HG02623 (cell line): ENCODE data around the gene ZNF324.
"Not testable (repeated sequence)": the region's sequence is repeated elsewhere in the genome, so short reads cannot be mapped to it uniquely, and the experiment has no call there.

Source experiments
- ATAC-seq: cut with Tn5 transposase; IDR thresholded peaks from one replicate; pipeline ENCODE4 v1.9.1; 2021; ENCODE audit warnings: moderate library complexity; ENCODE audit not compliant: unreplicated experiment

Gene ZNF324

DNA sequence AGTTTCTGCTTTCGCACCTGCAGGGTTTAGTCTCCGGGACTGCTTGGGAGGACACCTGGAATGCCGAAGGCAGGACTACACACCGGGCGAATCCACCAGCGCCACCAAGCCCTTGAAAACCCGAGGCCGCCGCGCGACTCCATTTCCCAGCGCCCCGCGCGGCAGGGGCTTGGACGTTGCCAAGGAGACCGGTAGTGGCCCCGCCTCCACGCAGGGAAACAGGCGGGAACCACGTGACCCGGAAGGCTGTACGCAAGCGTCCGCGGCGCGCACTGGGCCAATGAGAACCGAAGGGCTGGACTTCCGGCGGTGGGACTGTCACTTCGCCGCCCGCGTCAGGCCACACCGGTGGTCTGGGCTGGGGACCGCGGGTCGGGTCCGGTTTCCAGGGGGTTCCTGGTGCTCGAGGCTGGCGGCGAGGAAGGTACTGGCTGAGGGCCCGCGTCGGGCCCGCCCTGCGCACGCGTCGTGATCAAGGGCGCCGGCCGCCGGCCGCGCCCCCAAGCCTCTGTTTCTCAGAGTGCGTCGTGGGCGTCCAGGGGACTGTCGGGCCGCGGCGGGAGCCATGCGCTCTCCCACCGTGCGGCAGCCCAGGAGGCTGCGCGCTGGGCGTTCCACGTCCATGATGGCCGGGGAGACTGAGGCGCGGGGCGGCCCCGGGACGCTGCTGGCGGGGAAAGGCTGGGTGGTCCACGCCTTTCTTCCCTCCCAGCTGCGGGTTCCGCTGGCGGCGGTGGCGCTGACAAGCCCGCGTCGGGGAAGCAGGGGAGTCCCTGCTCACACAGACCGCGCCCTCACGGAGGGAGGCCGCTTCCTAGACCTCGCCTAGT, at the start of gene ZNF324:
Gene ZNF324, plus strand, starts transcription at position 321 of the 830 bp plus-strand sequence. CDS start 2,106 bp downstream, outside the sequence.
- ATAC-seq = peak; percentile 82

DNA sequence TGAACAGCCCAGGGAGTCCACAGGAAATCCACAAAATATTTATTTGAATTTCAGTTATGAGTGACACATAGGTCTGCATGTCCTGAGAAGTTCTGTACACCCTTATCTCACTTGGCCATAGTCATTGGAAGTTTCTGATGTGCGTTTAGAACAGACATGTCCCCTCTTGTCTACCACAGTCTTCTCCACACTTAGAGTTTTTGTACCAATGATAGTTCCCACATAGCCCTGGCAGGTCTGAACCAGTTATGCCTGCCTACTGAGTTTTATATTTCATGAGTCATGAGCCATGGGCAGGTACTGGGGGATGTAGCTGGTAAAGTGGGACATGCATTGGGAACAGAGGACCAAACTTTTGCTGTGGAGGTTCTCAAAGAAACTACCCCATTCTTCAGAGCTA, 38.3 kb upstream of the ZNF324 start:
- no peak for ATAC-seq

DNA sequence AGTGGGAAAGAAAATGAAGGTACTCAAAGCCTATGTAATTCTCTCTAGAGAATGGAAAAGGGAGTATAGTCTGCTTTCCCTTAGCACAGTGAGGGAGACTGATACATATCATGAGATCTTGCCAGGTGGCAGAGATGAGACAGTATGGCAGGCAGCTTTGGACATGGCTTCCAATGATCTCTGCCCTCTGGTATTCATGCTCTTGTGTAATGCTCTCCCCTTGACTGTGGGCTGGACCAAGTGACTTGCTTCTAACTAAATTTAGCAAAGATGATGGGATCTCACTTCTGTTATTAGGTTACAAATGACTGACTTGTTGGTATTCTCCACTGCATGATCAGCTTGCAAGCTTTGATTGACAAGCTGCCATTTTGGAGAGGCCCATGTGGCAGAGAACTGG, 37.1 kb upstream of the ZNF324 start:
- no peak for ATAC-seq

GRCh38 chr19:58434217-58434616, 32.7 kb upstream of the ZNF324 start:
- ATAC-seq = no peak

DNA sequence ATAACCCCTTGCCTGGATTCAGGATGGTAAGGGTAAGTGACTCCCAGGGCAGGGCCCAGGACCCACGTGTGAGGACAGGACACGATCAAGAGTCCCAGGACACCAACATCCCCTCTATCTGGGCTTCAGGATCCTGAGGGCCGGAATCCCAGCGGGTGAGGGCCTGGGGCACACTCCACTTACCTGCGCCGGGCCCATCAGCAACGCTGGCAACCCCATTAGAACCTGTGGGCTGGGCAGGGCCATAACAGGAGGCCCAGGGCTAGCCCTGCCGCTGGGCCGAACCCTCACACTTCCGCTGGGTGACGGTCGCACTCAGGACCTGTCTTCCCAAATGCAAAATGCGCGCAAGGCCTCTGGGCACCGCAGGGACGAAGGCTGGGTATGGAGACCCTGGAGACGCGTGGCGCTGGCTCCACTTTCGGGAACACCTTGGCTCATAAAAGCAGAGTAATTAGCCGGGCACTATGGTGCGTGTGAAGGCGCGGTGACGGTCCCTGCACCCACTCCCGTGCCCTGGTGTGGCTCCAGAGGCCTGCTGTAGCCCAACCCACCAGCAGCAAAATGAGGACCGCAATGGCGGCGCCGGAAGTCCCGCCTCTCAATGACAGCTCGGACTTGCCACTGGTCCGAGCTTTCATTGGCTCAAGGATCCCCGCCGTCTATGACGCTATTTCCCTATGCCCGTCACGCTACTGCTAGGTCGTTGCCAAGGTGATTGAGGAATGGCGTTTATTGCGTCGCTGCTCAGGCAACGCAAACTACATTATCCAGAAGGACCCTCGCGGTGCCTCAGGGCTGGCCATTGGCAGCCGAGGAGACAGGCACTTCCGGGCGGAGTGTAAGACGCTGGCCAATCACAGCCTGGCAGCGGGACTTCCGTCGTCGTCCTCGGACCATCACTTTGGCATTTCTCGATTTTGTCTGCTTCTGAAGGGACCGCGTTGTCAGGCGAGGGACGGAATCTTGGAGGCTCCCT, 27.0 kb upstream of the ZNF324 start, which contains the start of gene ZNF132:
Gene ZNF132, minus strand, starts transcription at position 578 of the 979 bp plus-strand sequence. Its CDS starts 332 bp downstream, at position 246.
- ATAC-seq = peak; percentile 93

- ATAC-seq = no peak
Measured at GRCh38 chr19:58440556-58440955, 26.3 kb upstream of the ZNF324 start.

DNA sequence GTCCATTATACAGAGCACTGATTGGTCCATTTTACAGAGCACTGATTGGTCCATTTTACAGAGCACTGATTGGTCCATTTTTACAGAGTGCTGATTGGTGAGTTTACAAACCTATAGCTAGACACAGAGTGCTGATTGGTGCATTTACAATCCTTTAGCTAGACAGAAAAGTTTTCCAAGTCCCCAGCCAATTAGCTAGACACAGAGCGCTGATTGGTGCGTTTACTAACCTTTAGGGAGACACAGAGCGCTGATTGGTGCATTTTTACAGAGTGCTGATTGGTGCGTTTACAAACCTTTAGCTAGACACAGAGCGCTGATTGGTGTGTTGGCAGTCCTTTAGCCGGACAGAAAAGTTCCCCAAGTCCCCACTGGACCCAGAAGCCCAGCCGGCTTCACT, 23.9 kb upstream of the ZNF324 start:
- ATAC-seq = not testable (repeated sequence)

DNA sequence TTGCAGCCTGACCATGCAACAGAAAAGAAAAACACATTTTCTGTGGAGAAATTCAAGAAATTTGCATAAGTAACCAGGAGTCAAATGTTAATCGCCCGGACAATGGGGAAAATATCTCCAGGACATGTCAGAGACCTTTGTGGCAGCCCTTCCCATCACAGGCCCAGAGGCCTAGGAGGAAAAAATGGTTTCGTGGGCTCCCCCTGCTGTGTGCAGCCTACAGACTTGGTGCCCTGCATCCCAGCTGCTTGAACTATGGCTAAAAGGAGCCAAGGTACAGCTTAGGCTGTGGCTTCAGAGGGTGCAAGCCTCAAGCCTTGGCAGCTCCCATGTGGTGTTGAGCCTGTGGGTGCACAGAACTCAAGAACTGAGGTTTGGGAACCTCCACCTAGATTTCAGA, 18.0 kb upstream of the ZNF324 start:
- ATAC-seq = not testable (repeated sequence)

- not testable (repeated sequence) for ATAC-seq
Measured at GRCh38 chr19:58449980-58450379, 16.9 kb upstream of the ZNF324 start.

DNA sequence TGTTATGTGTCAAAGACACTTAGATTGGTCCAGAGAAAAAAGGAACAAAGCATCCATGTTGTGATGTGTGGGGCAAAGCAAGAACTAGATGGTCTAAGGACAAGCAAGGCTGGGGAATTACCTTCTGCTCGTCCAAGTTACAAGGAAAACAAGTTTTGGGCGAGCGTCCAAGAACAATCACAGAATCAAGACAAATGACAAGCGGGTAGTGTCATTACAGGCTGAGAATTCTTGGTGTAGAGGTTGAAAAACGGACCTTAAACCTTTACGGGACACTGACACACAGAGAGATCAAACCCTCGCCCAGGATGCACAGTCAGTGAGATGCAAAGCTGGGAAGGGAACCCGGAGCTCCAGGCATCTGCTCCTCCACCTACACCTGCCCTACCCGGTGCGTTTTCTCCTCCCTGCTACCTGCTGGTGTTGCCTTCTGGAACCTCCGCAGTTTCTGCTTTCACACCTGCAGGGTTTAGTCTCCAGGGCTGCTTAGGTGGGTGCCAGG, 16.0 kb upstream of the ZNF324 start:
- peak; percentile 11 for ATAC-seq

- peak; percentile 89 for ATAC-seq
Measured at GRCh38 chr19:58451358-58452101, 15.3 kb upstream of the ZNF324 start, which contains the start of gene ZNF324B. ZNF324B (plus strand) TSS chr19:58451622; CDS start chr19:58453702, 2,080 bp downstream.

- no peak for ATAC-seq
Measured at GRCh38 chr19:58453743-58454142, 13.1 kb upstream of the ZNF324 start.

DNA sequence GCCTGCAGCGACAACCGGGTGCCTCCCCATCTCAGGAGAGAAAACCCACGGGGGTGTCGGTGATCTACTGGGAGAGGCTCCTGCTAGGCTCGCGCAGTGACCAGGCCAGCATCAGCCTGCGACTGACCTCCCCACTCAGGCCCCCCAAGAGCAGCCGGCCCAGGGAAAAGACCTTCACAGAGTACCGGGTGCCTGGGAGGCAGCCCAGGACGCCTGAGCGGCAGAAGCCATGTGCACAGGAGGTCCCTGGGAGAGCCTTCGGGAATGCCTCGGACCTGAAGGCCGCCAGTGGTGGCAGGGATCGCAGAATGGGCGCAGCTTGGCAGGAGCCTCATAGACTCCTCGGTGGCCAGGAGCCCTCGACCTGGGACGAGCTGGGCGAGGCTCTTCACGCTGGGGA, 11.6 kb upstream of the ZNF324 start:
- ATAC-seq = no peak

DNA sequence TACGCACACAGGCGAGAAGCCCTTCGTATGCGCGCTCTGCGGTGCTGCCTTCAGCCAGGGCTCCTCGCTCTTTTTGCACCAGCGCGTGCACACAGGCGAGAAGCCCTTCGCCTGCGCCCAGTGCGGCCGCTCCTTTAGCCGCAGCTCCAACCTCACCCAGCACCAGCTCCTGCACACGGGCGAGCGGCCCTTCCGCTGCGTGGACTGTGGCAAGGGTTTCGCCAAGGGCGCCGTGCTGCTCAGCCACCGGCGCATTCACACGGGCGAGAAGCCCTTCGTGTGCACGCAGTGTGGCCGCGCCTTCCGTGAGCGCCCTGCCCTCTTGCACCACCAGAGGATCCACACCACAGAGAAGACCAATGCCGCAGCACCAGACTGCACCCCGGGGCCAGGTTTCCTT, 10.8 kb upstream of the ZNF324 start:
- ATAC-seq = no peak

- no peak for ATAC-seq
Measured at GRCh38 chr19:58460039-58460438, 6.8 kb upstream of the ZNF324 start.

- ATAC-seq = peak; percentile 17
Measured at GRCh38 chr19:58466089-58466759, 656 bp upstream of the ZNF324 start.

- ATAC-seq = no peak
Measured at GRCh38 chr19:58468216-58468839, 1.4 kb downstream of the ZNF324 start.

- no peak for ATAC-seq
Measured at GRCh38 chr19:58469241-58470013, 2.5 kb downstream of the ZNF324 start.
